HepG2 (cell line): ENCODE results near the gene HRH2. TPM values are rescaled to one million over a fixed set of nuclear protein-coding genes. Genes with fewer than 3 reads are reported as not detected.

Experiments used
- ATAC-seq: fragments of 200-7000 bp; cut with Tn5 transposase; 3 replicates; pipeline ENCODE4 v1.9.1; 2020; ENCODE audit warnings: mild to moderate bottlenecking, moderate library complexity
- BruUV-seq: library from RNA; stranded (reverse); fragments of 400-500 nt; replicated peaks from 2 replicates; lab custom pipeline; 2021; lab: Mats Ljungman, UMichigan
- CTCF ChIA-PET: fragments of 300-600 bp; formaldehyde crosslinking; extraction: SDS; loops from one replicate; lab custom pipeline; 2021; ENCODE audit warnings: low total read pairs, inconsistent platforms, low intra/inter-chr PET ratio; lab: Yijun Ruan, JAX
- POLR2A ChIA-PET: fragments of 350-600 bp; sonication (Branson Sonifier 250); formaldehyde crosslinking; loops from one replicate; lab custom pipeline; 2020; ENCODE audit warnings: antibody characterized with exemption, inconsistent platforms; lab: Yijun Ruan, JAX
- DNase-seq: peaks from one replicate; pipeline ENCODE4 v3.0.0-alpha.2; 2015; ENCODE audit warnings: low spot score
- FAIRE-seq: peaks from 3 replicates; lab custom pipeline; 2011; peaks lifted over from hg19 to GRCh38; lab: Jason Lieb, UNC
- H2AFZ ChIP-seq: one replicate; pipeline ENCODE4 v1.6.1; 2011; ENCODE audit warnings: low read length, inconsistent platforms
- H3K27ac ChIP-seq: fragments of 300-600 bp; 3 replicates; pipeline ENCODE4 v1.8.0; 2011; ENCODE audit warnings: mixed run types, mild to moderate bottlenecking, mixed read lengths, low read length, inconsistent platforms; ENCODE audit not compliant: insufficient read depth; ENCODE audit errors: extremely low read length
- H3K27me3 ChIP-seq, 2 experiments: fragments of 200-600 bp in 1 of 2; 2 replicates in 1 of 2; 3 replicates in 1 of 2; pipeline versions ENCODE4 v1.6.0 to v1.8.0; 2011; ENCODE audit warnings: low read length in 2 of 2, mild to moderate bottlenecking in 2 of 2, moderate library complexity in 2 of 2, inconsistent platforms in 1 of 2; ENCODE audit not compliant: insufficient read depth in 2 of 2, control insufficient read depth in 1 of 2
- H3K36me3 ChIP-seq, 2 experiments: fragments of 200-600 bp in 1 of 2; replicated peaks in 1 of 2; 2 replicates in 1 of 2; 3 replicates in 1 of 2; pipeline versions ENCODE4 v1.5.1 to v1.8.0; 2011; ENCODE audit warnings: low read length in 2 of 2, inconsistent platforms in 1 of 2; ENCODE audit not compliant: insufficient read depth in 2 of 2, control insufficient read depth in 1 of 2
- H3K4me1 ChIP-seq: 2 replicates; pipeline ENCODE4 v1.5.1; 2012; ENCODE audit warnings: low read length, inconsistent platforms; ENCODE audit not compliant: insufficient read depth
- H3K4me2 ChIP-seq: 2 replicates; pipeline ENCODE4 v1.6.0; 2011; ENCODE audit warnings: low read depth, low read length, inconsistent platforms
- H3K4me3 ChIP-seq, 3 experiments: fragments of 200-600 bp in 1 of 3; sonication (generic), shearing (Covaris generic) in 1 of 3; replicated peaks in 1 of 3; 2 replicates each; pipeline ENCODE4 v1.5.1; 2011 to 2016; ENCODE audit warnings: low read length in 3 of 3, inconsistent platforms in 2 of 3, low read depth in 2 of 3, mild to moderate bottlenecking in 2 of 3, control low read depth in 1 of 3, mixed read lengths in 1 of 3; ENCODE audit not compliant: insufficient read depth in 1 of 3
- H3K79me2 ChIP-seq: one replicate; pipeline ENCODE4 v1.6.1; 2011; ENCODE audit warnings: low read length, inconsistent platforms; ENCODE audit not compliant: insufficient read depth
- H3K9ac ChIP-seq: 2 replicates; pipeline ENCODE4 v1.6.0; 2011; ENCODE audit warnings: mild to moderate bottlenecking, low read depth, low read length, inconsistent platforms; ENCODE audit not compliant: insufficient read depth
- H3K9me3 ChIP-seq: 2 replicates; pipeline ENCODE4 v1.5.1; 2012; ENCODE audit warnings: mild to moderate bottlenecking, low read length
- H4K20me1 ChIP-seq: 2 replicates; pipeline ENCODE4 v1.6.0; 2011; ENCODE audit warnings: inconsistent platforms, mild to moderate bottlenecking, low read length, moderate library complexity; ENCODE audit not compliant: insufficient read depth
- HMGA1 ChIP-seq: sonication (generic); formaldehyde crosslinking; conservative IDR thresholded peaks from 2 replicates; pipeline ENCODE4 v1.4.0; 2020; ENCODE audit warnings: missing genetic modification reagents
- SALL2 ChIP-seq: sonication (generic); formaldehyde crosslinking; IDR thresholded peaks from 2 replicates; pipeline ENCODE4 v1.8.1; 2023; ENCODE audit warnings: mild to moderate bottlenecking, missing genetic modification reagents, inconsistent platforms
- SIX4 ChIP-seq: sonication (generic); formaldehyde crosslinking; IDR thresholded peaks from 2 replicates; pipeline ENCODE4 v1.4.0; 2020; ENCODE audit warnings: missing genetic modification reagents
- WGBS: methylation state at CpG from one replicate; pipeline ENCODE4 v1.1.6; 2017; ENCODE audit warnings: low lambda C conversion rate; 5-methylcytosine and 5-hydroxymethylcytosine counted together
- in situ Hi-C: cut with HindIII; loops from 2 replicates; pipeline ENCODE4 v1.10.0; 2017; ENCODE audit warnings: low pct_unique_long_range_greater_than_20kb; ENCODE audit not compliant: extremely low pct_ligation_motif_present
- intact Hi-C: fragments of 100-400 bp; cut with micrococcal nuclease; formaldehyde crosslinking; loops from one replicate; pipeline ENCODE4 v1.10.0; 2022; ENCODE audit not compliant: unreplicated experiment
- polyA plus RNA-seq, 8 experiments: library from polyadenylated mRNA; depleted of rRNA in 3 of 8; stranded (reverse) in 7 of 8; unstranded in 1 of 8; fragments of >200 nt; fragmentation: Illumina TruSeq in 4 of 8; extraction: Trizol in 4 of 8; gene quantifications; 2 replicates each; pipeline versions ENCODE4 v1.2.1 to v1.2.3, GENCODE V29; 2011 to 2016; ENCODE audit warnings: low read depth in 4 of 8, missing spikeins in 1 of 8, mixed read lengths in 1 of 8; ENCODE audit not compliant: insufficient read depth in 1 of 8
- total RNA-seq, 5 experiments: library from RNA; depleted of rRNA; stranded (reverse); fragments of >200 nt; fragmentation: Illumina TruSeq; extraction: Trizol; gene quantifications; 2 replicates each; pipeline ENCODE4 v1.2.3, GENCODE V29; 2016; ENCODE audit warnings: low read depth in 1 of 5
- TF ChIP-seq, protein P1 (sequence below): sonication (generic); formaldehyde crosslinking; IDR thresholded peaks from 2 replicates; pipeline ENCODE4 v1.8.0; 2022; ENCODE audit warnings: missing genetic modification reagents, mild to moderate bottlenecking, moderate library complexity, borderline replicate concordance
- TF ChIP-seq, protein P2 (sequence below): fragments of 450-650 bp; IDR thresholded peaks from 2 replicates; pipeline ENCODE4 v1.6.1; 2016

The HRH2 gene
- total and polyA plus RNA-seq, 2 of the 13 experiments (the other 11 are each of a cell fraction or from before 2014, with no cell fraction given) = not detected

GRCh38 chr5:175697846-175698245 is 40.0 kb downstream of the HRH2 start:
- no peak for ATAC-seq
- Histone ChIP-seq H3K27ac (no peak overlapping the region), H3K4me3 (no peak overlapping the region), H3K9me3 (no peaks in the 10 kb centered on the region), H3K9ac (no peak overlapping the region), H3K27me3 (0 out of 5 replicates have a peak, but pooled peaks cover 0 to 9% of the 10 kb centered on the region in 2 experiments), H3K4me1 (peaks cover 25% of the 10 kb centered on the region), H4K20me1 (no peaks in the 10 kb centered on the region), H3K36me3 (no peaks in the 10 kb centered on the region), H3K4me2 (no peak overlapping the region), H3K79me2 (no peaks in the 10 kb centered on the region), H2AFZ (no peak overlapping the region)
- no peak for FAIRE-seq
- intact Hi-C loops (no loop called here), in situ Hi-C loops (no loop called here)
- TF ChIP-seq HMGA1 = no peak
- TF ChIP-seq SIX4 (CRISPR knock-in tag) = no peak
- TF ChIP-seq, protein P1, sequence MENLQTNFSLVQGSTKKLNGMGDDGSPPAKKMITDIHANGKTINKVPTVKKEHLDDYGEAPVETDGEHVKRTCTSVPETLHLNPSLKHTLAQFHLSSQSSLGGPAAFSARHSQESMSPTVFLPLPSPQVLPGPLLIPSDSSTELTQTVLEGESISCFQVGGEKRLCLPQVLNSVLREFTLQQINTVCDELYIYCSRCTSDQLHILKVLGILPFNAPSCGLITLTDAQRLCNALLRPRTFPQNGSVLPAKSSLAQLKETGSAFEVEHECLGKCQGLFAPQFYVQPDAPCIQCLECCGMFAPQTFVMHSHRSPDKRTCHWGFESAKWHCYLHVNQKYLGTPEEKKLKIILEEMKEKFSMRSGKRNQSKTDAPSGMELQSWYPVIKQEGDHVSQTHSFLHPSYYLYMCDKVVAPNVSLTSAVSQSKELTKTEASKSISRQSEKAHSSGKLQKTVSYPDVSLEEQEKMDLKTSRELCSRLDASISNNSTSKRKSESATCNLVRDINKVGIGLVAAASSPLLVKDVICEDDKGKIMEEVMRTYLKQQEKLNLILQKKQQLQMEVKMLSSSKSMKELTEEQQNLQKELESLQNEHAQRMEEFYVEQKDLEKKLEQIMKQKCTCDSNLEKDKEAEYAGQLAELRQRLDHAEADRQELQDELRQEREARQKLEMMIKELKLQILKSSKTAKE (CRISPR knock-in tag) = no peak
- TF ChIP-seq, protein P2, sequence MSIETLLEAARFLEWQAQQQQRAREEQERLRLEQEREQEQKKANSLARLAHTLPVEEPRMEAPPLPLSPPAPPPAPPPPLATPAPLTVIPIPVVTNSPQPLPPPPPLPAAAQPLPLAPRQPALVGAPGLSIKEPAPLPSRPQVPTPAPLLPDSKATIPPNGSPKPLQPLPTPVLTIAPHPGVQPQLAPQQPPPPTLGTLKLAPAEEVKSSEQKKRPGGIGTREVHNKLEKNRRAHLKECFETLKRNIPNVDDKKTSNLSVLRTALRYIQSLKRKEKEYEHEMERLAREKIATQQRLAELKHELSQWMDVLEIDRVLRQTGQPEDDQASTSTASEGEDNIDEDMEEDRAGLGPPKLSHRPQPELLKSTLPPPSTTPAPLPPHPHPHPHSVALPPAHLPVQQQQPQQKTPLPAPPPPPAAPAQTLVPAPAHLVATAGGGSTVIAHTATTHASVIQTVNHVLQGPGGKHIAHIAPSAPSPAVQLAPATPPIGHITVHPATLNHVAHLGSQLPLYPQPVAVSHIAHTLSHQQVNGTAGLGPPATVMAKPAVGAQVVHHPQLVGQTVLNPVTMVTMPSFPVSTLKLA = no peak
- no peak for TF ChIP-seq SALL2 (CRISPR knock-in tag)
- ChIA-PET CTCF (no interaction called here), POLR2A (no interaction called here)
- DNase-seq = no peak
- no TSS peak for BruUV-seq
- WGBS = 84% methylated on average over 4 of the region's 7 CpGs
